NT2/D1 (cell line): ENCODE measurements around the gene ANXA1.

Source experiments
- YY1 ChIP-seq: IDR thresholded peaks from 2 replicates; pipeline ENCODE4 v1.6.1; 2011; ENCODE audit not compliant: insufficient read length, insufficient read depth
- ZNF274 ChIP-seq: IDR thresholded peaks from 2 replicates; pipeline ENCODE4 v1.6.1; 2011; ENCODE audit warnings: mild to moderate bottlenecking, low read depth, low read length

GRCh38 chr9:73133921-73134407, 17.7 kb upstream of the ANXA1 start:
- TF ChIP-seq YY1 (no peak), ZNF274 (no peak)
